Motor neuron (in vitro differentiated cells): ENCODE results near the gene EXOG. TPM values are rescaled to one million over a fixed set of nuclear protein-coding genes. Genes with fewer than 3 reads are reported as not detected.

Experiments
- ATAC-seq, 8 experiments: fragments of 200-7000 bp; cut with Tn5 transposase; replicated peaks in 6 of 8; 2 replicates each; pipeline ENCODE4 v1.8.0; 2021; ENCODE audit warnings: mild to moderate bottlenecking in 8 of 8, moderate library complexity in 8 of 8
- H3K27ac ChIP-seq, 2 donors: fragments of 250-450 bp; sonication (Bioruptor Pico); 2 replicates each; pipeline ENCODE4 v1.9.0; 2021; ENCODE audit warnings: antibody characterized with exemption in 2 of 2, mild to moderate bottlenecking in 2 of 2, moderate library complexity in 1 of 2
- H3K4me1 ChIP-seq, 2 donors: fragments of 250-450 bp; sonication (Bioruptor Pico); replicated peaks in 1 of 2; 2 replicates each; pipeline ENCODE4 v1.6.1; 2021; ENCODE audit warnings: antibody characterized with exemption in 2 of 2, mild to moderate bottlenecking in 2 of 2, moderate library complexity in 1 of 2
- H3K4me3 ChIP-seq, 5 donors: fragments of 250-450 bp; sonication (Bioruptor Pico); 2 replicates each; pipeline ENCODE4 v1.9.0; 2021; ENCODE audit warnings: antibody characterized with exemption in 5 of 5, mild to moderate bottlenecking in 5 of 5, moderate library complexity in 4 of 5
- WGBS, 10 experiments: fragments of 450-650 bp; shearing (Covaris generic); methylation state at CpG; one replicate each; pipeline ENCODE4 v1.0.0; 2022; 5-methylcytosine and 5-hydroxymethylcytosine counted together
- in situ Hi-C, 9 experiments: fragments of 400-800 bp; cut with MboI; loops; one replicate each; pipeline ENCODE4 v1.15.0; 2021; ENCODE audit warnings: low sequenced_read_pairs in 9 of 9, low pct_unique_long_range_greater_than_20kb in 2 of 9; ENCODE audit not compliant: unreplicated experiment in 9 of 9
- total RNA-seq, 8 experiments: library from RNA; unstranded; fragments of 300-600 nt; gene quantifications; 2 replicates each; pipeline versions ENCODE4 v1.2.3 to v1.2.4, GENCODE V29; 2022

EXOG gene, protein sequence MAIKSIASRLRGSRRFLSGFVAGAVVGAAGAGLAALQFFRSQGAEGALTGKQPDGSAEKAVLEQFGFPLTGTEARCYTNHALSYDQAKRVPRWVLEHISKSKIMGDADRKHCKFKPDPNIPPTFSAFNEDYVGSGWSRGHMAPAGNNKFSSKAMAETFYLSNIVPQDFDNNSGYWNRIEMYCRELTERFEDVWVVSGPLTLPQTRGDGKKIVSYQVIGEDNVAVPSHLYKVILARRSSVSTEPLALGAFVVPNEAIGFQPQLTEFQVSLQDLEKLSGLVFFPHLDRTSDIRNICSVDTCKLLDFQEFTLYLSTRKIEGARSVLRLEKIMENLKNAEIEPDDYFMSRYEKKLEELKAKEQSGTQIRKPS
- total RNA-seq = 10 to 100 TPM in 7 of 8 experiments, 1 to 10 TPM in 1; 7.2 to 22.1 (median 14.7) TPM

- ATAC-seq = peak; percentile 87 to 97 (median 95)
- in situ Hi-C loops = no loop called here
- 2 to 3% methylated on average over 7 to 13 of the region's 53 CpGs; no CpG with 5 or more reads in 8 of the 10 experiments for WGBS, 10 experiments
- Histone ChIP-seq H3K4me3 (peak within 1 kb of the TSS; percentile 58 to 74 (median 62)), H3K4me1 (peaks cover 3 to 7% of the 10 kb centered on the region in 2 donors), H3K27ac (peak within 1 kb of the TSS; percentile 71 to 75)
Observed at GRCh38 chr3:38496131-38496910, at the start of gene EXOG. Gene EXOG (plus strand): TSS chr3:38496340. CDS start chr3:38496368, 28 bp downstream.

GRCh38 chr3:38446812-38447211 is 49.3 kb upstream of the EXOG start:
- ATAC-seq = no peak
- H3K4me3 ChIP-seq = no peak overlapping the region
- in situ Hi-C loops = no loop called here
- no peaks in the 10 kb centered on the region for H3K4me1 ChIP-seq
- no peak overlapping the region for H3K27ac ChIP-seq

- ATAC-seq = no peak
- H3K4me1 ChIP-seq = peaks cover under 1% of the 10 kb centered on the region in 2 donors
- no peak overlapping the region for H3K27ac ChIP-seq
- WGBS, 10 experiments = 60 to 100% (median 89%) methylated on average over 1 to 3 of the region's 3 CpGs; no CpG with 5 or more reads in 3 of the 10 experiments
- no peak overlapping the region for H3K4me3 ChIP-seq
- in situ Hi-C loops = no loop called here
Observed at GRCh38 chr3:38450853-38451252, 45.3 kb upstream of the EXOG start.

DNA sequence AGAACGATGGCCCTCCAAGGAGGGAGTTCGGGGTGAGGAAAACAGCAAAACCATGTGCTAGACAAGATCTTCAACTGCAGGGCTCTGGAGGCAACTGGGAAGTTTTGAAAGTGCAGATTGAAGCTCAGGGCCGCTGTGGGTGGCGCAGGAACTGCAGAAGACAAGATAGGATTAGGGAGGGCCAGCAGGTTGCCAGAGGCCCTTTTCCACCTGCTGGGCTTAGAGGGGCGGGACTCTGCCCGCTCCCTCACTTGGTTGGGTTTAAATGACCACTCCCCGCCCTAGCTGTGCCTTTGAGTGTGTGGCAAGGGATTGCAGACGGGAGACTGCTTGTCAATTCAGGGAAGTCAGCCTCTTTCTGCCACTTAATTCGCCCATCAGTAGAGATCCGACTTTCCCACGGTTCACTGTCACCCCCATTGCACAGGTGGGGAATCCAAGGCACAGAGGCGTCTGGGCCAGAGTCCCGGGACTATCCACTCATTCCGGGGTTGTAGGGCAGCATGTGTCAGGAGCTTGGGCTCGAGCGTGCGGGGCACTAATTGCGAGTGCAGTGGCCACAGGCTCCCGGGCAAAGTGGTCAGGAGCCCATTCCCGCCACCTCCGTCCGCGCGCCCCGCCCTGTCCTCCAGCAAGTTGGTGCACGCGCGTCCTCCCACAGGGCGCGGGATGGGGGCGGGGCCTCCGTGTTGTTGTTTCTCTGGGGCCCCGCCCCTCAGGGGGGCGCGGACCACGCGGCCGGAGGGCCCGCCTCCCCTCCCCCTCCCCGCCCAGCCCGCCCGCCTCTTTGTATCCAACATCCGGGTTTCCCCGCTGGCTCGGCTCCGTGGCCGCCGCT is 42.8 kb upstream of the EXOG start, which contains the start of gene ACVR2B:
Gene ACVR2B, plus strand, starts transcription at position 816 of the 838 bp plus-strand sequence. CDS start 433 bp downstream, outside the sequence.
- Histone ChIP-seq H3K4me1 (peaks cover 10 to 16% of the 10 kb centered on the region in 2 donors), H3K4me3 (peak within 1 kb of the TSS; percentile 91 to 98 (median 98)), H3K27ac (peak within 1 kb of the TSS; percentile 99)
- 0 to 26% (median 17%) methylated on average over 1 to 10 of the region's 48 CpGs; no CpG with 5 or more reads in 3 of the 10 experiments for WGBS, 10 experiments
- ATAC-seq = peak; percentile 38 to 71 (median 62)
- in situ Hi-C loops = no loop called here

GRCh38 chr3:38453913-38454177 is 42.3 kb upstream of the EXOG start:
- Histone ChIP-seq H3K4me3 (peak overlapping the region; percentile 91 to 98 (median 98)), H3K27ac (peak overlapping the region; percentile 99), H3K4me1 (peaks cover 10 to 16% of the 10 kb centered on the region in 2 donors)
- ATAC-seq = no peak
- in situ Hi-C loops = no loop called here
- WGBS, 10 experiments = no CpG with 5 or more reads among the region's 36 CpGs

GRCh38 chr3:38454178-38454883 is 41.8 kb upstream of the EXOG start:
- WGBS, 10 experiments = no CpG with 5 or more reads among the region's 78 CpGs
- in situ Hi-C loops = no loop called here
- H3K4me3 ChIP-seq = peak overlapping the region; percentile 91 to 98 (median 98)
- peak overlapping the region; percentile 99 for H3K27ac ChIP-seq
- H3K4me1 ChIP-seq = peaks cover 10 to 16% of the 10 kb centered on the region in 2 donors
- peak; percentile 34 to 72 (median 42) for ATAC-seq

GRCh38 chr3:38454884-38455638 is 41.1 kb upstream of the EXOG start:
- in situ Hi-C loops = no loop called here
- 0% methylated on average over 3 to 5 of the region's 72 CpGs; no CpG with 5 or more reads in 8 of the 10 experiments for WGBS, 10 experiments
- Histone ChIP-seq H3K27ac (peak overlapping the region; percentile 99), H3K4me3 (peak overlapping the region; percentile 91 to 98 (median 98)), H3K4me1 (peaks cover 10 to 16% of the 10 kb centered on the region in 2 donors)
- peak; percentile 9 to 68 (median 64) for ATAC-seq

DNA sequence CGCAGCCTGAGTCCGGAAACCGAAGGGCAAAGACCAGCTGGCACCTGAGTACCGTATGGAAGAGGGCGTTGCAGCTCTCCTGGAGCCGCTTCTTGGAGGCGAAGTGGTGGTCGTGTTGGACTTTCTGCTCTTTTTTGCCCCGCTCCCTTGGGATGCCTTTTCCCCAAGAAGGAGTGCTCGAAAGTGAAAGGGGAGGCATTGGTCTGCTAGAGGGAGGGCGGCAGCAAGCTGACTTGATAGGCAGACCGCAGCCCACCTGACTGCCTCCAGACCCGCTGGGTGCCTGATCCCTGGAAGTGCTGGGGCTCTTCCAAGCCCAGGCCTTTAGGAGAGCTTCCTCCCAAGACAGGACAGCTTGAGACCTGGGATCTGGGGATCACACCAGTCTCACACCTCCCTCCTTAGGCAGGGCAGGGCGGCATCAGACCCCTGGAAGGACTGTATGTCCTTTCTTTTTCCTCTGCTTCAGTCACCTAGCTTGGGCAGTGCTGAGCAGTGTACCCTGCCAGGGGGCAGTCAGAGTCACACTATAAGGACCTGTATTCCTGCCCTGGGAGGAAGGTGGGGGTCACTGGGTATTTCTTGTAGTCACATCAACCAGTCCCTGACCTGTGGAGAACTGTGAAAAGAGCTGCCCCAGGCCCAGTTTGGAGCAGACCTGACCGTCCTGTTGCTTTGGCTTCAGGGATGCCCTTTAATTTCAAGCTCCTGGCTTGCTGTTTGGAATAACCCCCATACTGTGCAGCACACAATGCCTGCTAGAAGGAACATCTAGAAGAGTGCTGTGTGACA is 40.3 kb upstream of the EXOG start:
- in situ Hi-C loops = no loop called here
- H3K27ac ChIP-seq = peak overlapping the region; percentile 99
- peak in 7 of 8 experiments; percentile 1 to 41 (median 33) for ATAC-seq
- H3K4me3 ChIP-seq = peak overlapping the region; percentile 91 to 98 (median 98)
- 0 to 100% (median 21%) methylated on average over 1 to 3 of the region's 15 CpGs; no CpG with 5 or more reads in 4 of the 10 experiments for WGBS, 10 experiments
- H3K4me1 ChIP-seq = peaks cover 10 to 16% of the 10 kb centered on the region in 2 donors

GRCh38 chr3:38457111-38458003 is 38.8 kb upstream of the EXOG start:
- Histone ChIP-seq H3K27ac (no peak overlapping the region), H3K4me1 (peaks cover 10 to 16% of the 10 kb centered on the region in 2 donors), H3K4me3 (no peak overlapping the region)
- in situ Hi-C loops = no loop called here
- ATAC-seq = no peak
- whole genome bisulfite sequencing, 10 experiments = 73 to 100% (median 93%) methylated on average over 1 to 8 of the region's 9 CpGs; no CpG with 5 or more reads in 1 of the 10 experiments

DNA sequence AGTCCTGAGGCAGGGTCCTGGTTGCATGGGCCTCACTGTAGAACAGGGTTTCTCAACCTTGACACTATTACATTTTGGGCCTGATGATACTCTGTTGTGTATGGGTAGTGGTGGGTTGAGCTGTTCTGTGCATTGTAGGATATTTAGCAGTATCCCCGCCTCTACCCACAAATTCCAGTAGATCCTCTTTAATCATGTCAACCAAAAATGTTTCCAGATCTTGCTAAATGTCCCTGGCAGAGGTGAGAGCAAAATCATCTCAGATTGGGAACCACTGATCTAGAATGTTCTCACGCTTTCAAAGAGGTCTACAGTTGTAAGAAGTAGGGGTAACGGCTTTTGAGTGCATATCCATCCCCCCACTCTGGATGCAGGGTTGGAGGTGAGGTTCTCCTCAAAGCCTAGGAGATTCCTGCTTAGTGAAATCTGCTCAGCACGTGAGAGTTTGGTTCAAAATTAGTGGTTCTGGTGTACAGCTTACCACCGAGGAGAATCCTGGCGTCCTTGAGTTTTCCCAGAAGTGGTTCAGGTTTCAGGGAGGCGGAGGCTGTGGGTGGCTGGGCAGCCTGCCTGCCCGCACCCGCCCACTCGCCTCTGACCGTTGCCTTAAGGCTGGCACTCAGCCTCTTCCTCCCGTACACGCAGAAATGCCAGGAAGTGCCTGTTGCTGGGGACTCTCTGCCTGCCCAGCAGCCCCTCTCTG is 37.2 kb upstream of the EXOG start:
- ATAC-seq = peak in 1 of 8 experiments; percentile 16
- Histone ChIP-seq H3K4me1 (peaks cover 10 to 16% of the 10 kb centered on the region in 2 donors), H3K27ac (no peak overlapping the region), H3K4me3 (no peak overlapping the region)
- in situ Hi-C loops = no loop called here
- 0 to 100% (median 80%) methylated on average over 1 to 7 of the region's 13 CpGs; no CpG with 5 or more reads in 5 of the 10 experiments for WGBS, 10 experiments
